Medulla oblongata (tissue), 1 donor: Measurements from ENCODE around the gene RTEL1.
"Not testable (repeated sequence)": the region's sequence is repeated elsewhere in the genome, so short reads cannot be mapped to it uniquely, and the experiment has no call there.

ENCODE experiments used
- DNase-seq: peaks from one replicate; pipeline ENCODE4 v3.0.0-alpha.2; 2015; ENCODE audit errors: extremely low spot score

The RTEL1 gene

DNA sequence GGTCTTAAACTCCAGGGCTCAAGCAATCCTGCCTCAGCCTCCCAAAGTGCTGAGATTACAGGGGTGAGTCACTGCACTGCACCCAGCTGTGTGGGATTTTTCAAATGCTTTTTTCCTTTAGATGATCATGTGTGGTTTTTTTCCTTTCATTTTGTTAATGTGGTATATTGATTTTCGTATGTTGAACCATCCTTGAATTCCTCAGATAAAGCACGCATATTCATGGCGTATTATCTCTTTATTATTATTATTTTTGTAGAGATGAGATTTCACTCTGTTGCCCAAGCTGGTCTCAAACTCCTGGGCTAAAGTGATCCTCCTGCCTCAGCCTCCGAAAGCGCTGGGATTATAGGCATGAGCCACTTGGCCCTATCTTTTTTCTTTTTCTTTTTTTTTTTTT, 56.7 kb downstream of the RTEL1 start:
- DNase-seq: no peak

DNA sequence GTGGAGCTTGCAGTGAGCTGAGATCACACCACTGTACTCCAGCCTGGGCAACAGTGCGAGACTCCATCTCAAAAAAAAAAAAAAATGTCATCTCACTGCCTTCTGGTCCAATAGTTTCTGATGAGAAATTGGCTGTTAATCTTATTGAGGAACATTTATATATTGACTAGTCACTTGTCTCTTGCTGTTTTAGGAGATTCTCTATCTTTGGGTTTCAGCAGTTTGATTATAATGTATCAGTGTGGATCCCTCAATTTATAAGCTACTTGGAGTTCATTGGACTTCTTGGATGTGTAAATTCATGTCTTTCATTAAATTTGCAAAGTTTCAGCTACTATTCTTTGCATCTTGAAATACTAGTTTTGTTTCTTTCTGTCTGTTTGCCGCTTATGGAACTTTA, 60.9 kb downstream of the RTEL1 start:
- no peak for DNase-seq

DNA sequence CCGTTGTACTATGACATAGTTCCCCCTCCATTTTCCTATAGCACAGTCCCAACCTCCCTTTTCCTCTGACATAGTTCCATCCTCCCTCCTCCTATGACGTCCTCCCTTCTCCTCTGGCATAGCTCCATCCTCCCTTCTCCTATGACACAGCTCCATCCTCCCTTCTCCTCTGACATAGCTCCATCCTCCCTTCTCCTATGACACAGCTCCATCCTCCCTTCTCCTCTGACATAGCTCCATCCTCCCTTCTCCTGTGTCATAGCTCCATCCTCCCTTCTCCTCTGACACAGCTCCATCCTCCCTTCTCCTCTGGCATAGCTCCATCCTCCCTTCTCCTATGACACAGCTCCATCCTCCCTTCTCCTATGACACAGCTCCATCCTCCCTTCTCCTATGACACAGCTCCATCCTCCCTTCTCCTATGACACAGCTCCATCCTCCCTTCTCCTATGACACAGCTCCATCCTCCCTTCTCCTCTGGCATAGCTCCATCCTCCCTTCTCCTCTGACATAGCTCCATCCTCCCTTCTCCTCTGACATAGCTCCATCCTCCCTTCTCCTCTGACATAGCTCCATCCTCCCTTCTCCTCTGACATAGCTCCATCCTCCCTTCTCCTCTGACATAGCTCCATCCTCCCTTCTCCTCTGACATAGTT, 65.0 kb downstream of the RTEL1 start:
- DNase-seq: not testable (repeated sequence)

DNA sequence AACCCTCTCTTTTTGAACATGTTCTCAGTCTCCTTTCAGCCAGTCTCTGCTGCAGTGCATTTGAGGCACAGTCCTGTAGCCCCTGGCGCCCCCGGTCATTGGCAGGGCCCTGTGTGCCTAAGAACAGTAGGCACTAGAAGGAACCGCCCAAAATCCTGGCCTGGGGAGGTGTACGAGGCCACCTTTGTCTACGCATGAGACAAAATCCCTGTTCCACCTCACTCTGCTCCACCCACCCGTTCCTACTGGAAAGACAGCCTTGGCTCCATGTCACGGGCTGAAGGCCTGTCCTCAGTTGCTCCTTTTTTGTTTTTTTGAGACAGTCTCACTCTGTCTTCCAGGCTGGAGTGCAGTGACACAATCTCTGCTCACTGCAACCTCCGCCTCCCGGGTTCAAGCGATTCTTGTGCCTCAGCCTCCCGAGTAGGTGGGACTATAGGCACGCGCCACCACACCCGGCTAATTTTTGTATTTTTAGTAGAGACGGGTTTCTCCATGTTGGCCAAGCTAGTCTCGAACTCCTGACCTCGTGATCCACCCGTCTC, 72.1 kb downstream of the RTEL1 start:
- not testable (repeated sequence) for DNase-seq

DNA sequence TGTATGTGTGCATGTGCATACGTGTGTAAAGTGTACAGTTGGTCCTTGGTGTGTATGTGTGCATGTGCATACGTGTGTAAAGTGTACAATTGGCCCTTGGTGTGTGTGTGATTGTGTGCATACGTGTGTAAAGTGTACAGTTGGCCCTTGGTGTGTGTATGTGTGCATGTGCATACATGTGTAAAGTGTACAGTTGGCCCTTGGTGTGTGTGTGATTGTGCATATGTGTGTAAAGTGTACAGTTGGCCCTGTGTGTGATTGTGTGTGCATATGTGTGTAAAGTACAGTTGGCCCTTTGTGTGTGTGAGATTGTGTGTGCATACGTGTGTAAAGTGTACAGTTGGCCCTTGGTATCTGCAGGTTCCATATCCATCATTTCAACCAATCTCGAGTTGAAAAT, 73.3 kb downstream of the RTEL1 start:
- DNase-seq: no peak

DNA sequence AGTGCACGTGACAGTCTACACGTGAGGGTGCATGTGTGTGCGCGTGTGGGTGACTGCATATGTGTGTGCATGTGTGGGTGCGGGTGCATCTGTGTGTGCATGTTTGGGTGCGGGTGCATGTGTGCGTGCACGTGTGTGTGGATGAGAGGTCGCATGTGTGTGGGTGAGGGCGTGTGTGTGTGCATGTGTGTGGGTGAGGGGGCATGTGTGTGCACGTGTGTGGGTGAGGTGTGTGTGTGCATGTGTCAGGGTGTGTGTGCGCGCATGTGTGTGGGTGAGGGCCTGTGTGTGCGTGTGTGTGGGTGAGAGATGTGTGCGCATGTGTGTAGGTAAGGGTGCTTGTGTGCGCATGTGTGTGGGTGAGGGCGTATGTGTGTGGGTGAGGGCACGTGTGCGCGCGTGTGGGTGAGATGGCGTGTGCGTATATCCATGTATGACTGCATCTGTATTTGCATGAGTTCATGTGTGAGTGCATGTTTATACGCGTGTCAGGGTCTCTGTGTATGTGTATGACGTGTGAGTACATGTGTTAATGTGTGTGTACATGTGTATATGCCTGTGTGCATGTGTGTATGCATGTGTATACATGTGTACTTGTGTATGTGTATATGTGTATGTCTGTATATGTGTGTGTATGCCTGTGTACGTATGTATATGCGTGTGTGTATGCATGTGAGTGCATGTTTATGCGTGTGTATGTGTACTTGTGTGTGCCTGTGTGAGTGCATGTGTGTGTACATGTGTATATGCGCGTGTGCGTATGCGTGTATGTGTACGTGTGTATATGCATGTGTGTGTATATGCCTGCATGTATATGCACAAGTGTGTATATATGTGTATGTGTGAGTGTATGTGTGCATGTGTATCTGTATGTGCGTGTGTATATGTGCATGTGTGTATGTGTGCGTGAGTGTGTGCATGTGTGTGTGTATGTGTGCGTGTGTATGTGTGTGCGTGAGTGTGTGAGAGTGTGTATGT, 74.3 kb downstream of the RTEL1 start:
- DNase-seq: no peak

DNA sequence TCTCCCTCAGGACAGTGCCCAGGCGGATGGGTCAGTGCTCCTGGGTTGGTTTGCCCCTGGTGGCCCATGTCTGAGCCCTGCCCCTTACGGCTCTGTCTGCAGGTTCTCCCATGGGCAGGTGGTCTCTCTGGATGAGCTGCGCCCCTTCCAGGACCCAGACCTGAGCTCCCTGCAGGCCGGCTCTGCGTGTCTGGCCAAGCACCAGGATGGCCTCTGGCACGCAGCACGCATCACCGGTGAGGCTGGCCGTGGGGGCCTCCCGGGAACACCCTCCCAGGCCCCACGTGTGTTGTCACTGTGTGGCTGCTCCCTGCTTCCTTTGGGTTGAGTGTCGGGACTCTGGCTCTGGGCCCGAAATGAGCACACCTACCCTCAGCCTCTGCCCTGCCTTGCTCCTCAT, 75.0 kb downstream of the RTEL1 start:
- no peak for DNase-seq

DNA sequence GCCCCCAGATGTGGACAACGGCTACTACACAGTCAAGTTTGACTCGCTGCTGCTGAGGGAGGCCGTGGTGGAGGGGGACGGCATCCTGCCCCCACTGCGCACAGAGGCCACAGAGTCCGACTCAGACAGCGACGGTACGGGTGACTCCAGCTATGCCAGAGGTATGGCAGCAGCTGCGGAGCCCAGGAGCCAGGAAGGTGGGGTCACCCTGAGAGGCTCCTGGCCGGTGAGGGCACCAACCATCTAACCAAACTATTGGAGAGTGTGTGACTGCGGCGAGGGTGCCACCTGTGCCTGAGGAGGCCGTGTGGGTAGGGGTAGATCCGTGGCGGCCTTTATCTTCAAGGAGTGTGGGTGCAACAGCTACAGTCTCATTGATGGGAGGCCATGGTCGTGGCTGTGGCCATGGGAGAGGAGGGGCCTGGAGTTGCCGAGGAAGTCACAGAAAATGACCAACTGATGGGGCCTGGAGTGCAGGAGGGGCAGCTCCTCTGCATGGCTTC, 75.5 kb downstream of the RTEL1 start:
- DNase-seq: no peak

DNA sequence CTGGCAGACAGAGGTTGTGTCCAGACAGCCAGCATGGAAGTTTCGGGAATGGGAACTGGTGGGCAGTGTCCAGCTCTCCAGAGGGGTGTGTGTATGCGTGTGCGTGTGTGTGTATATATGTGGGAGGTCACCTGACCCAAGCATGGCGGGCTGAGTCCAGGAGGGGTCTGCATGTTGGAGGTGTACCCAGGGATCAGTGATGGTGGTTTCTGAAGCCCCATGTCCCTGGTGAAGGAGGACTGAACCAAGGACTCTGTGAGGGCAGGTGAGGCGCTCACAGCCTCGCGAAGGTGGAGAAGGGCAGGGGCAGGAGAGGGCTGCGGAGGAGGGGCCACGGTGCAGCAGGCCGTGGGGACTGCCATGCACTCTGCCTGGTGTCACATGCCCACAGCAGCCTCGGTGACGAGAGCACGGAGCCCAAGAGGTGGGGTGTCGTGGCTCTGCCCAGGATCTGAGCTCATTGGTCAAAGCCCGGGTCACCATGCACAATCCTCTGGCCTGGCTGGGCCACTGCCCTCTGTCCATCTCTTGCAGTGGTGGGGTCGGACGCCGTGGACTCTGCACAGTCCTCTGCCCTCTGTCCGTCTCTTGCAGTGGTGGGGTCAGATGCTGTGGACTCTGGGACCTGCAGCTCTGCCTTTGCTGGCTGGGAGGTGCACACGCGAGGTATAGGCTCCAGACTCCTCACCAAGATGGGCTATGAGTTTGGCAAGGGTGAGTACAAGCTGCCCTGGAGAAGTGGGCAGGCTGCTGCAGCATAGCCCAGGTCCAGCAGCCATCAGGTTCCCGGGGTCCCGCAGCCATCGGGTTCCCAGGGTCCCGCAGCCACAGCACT, 76.2 kb downstream of the RTEL1 start:
- no peak for DNase-seq

DNA sequence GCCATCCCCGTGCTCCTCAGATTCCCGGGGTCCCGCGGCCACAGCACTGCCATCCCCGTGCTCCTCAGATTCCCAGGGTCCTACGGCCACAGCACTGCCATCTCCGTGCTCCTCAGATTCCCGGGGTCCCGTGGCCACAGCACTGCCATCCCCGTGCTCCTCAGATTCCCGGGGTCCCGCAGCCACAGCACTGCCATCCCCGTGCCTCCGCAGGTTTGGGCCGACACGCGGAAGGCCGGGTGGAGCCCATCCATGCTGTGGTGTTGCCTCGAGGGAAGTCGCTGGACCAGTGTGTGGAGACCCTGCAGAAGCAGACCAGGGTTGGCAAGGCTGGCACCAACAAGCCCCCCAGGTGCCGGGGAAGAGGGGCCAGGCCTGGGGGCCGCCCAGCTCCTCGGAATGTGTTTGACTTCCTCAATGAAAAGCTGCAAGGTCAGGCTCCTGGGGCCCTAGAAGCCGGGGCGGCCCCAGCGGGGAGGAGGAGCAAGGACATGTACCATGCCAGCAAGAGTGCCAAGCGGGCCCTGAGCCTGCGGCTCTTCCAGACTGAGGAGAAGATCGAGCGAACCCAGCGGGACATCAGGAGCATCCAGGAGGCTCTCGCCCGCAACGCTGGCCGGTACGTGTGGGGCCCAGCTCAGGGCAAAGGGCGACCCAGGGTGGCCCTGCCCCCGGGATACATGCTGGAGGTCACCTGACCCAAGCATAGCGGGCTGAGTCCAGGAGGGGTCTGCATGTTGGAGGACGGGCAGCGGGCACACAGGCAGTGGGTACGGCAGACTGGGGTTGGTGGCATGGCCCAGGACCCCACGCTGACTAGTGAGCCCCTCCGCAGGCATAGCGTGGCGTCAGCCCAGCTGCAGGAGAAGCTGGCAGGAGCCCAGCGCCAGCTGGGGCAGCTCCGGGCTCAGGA, 77.1 kb downstream of the RTEL1 start:
- DNase-seq: no peak

DNA sequence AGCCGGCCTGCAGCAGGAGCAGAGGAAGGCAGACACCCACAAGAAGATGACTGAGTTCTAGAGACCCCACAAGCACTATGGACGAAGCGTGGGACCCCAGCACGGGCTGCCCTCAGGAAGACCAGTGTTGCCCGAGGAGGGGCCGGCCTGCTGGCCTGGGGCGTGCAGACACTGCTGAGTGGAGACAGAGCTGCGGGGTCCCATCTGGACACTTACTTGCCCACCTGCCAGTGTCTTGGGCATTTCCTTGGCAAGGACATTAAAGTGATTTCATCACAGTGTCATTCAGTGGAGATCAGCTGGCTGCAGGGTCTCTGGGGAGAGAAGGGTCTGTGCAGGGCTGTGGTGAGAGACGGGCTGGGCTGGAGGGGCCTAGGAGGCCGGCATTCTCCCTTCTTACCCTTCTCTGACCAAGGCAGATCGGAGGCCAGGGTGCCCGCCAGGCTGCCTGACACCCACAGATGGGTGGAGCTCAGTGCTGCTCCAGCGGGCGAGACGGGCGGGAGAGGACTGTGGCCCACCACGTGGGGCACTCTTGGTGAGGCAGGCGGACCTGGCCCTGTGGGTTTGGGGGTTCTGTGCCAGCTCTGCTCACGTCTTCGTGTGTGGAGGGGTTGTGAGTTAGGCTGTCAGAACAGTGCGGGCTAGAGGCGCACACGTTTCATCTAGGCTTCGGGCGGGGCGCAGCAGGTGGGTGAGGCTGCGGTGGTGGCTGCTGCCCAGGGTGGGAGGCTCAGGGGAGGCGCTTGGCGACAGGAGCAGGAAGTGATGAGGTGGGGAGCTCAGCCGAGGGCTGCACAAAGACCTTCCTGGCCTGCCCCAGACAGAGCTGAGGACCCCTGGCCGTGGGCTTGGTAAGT, 78.0 kb downstream of the RTEL1 start, which contains the start of gene LIME1:
TSS of gene LIME1 (plus strand) at position 806 of the 860 bp plus-strand sequence. CDS start 886 bp downstream, outside the sequence.
- DNase-seq: no peak

DNA sequence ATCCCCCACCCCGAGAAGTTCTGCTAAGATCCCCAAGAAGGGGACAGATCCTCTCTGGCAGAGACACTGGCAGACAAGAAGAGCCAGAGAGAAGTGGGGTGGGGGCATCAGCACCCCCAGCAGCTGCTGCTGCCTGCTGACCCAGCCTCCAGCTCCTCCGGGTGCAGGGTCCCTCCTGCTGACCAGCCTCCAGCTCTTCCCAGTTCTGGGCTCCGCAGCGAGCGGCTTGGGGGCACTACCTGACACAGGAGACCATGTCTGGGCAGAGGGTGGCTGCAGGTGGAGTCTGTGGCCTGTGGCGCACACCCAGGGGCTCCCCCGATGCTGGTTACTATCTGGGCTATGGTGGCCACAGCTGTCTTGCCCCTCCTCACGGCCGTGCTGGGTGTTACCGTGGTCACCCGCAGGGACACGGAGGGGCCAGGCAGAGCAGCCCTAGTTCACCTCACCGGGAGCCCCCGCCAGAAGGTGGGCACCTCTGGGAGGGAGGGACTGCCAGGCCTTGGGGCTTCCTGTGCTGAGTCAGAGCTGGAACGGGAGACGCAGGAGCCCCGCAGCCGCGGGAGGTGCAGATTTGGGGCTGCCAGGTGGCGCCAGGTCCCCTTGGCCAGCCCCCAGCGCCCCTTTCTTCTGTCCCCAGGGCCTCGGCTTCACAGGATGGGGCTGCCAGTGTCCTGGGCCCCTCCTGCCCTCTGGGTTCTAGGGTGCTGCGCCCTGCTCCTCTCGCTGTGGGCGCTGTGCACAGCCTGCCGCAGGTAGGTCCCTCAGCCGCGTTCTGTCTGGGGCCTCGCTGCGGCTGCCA, 79.0 kb downstream of the RTEL1 start:
- DNase-seq: no peak

DNA sequence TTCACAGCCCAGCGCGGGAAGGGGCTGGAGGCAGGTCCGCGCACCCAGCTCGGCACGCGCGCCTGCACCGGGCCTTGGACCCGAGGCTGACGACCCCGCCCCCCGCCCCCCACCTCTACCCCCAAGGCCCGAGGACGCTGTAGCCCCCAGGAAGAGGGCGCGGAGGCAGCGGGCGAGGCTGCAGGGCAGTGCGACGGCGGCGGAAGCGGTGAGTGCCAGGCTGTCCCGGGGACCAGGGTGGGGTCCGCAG, 79.5 kb downstream of the RTEL1 start:
- no peak for DNase-seq

DNA sequence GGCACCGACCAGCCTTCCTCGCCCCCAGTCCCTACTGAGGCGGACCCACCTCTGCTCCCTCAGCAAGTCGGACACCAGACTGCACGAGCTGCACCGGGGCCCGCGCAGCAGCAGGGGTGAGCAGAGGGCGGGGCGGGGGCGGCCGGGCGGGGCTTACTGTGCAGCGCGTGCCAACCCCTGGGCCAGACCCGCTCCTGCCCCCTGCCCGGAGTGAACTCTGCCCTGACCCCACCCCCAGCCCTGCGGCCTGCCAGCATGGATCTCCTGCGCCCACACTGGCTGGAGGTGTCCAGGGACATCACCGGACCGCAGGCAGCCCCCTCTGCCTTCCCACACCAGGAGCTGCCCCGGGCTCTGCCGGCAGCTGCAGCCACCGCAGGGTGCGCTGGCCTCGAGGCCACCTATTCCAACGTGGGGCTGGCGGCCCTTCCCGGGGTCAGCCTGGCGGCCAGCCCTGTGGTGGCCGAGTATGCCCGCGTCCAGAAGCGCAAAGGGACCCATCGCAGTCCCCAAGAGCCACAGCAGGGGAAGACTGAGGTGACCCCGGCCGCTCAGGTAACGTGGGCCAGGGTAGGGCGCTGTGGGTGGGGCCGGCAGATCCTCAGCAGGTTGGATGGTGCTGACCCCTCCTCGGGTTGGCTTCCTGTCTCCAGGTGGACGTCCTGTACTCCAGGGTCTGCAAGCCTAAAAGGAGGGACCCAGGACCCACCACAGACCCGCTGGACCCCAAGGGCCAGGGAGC, 80.0 kb downstream of the RTEL1 start:
- DNase-seq: no peak

DNA sequence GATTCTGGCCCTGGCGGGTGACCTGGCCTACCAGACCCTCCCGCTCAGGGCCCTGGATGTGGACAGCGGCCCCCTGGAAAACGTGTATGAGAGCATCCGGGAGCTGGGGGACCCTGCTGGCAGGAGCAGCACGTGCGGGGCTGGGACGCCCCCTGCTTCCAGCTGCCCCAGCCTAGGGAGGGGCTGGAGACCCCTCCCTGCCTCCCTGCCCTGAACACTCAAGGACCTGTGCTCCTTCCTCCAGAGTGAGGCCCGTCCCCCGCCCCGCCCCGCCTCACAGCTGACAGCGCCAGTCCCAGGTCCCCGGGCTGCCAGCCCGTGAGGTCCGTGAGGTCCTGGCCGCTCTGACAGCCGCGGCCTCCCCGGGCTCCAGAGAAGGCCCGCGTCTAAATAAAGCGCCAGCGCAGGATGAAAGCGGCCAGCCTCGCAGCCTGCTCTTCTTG, 80.6 kb downstream of the RTEL1 start:
- DNase-seq: peak; percentile 29

DNA sequence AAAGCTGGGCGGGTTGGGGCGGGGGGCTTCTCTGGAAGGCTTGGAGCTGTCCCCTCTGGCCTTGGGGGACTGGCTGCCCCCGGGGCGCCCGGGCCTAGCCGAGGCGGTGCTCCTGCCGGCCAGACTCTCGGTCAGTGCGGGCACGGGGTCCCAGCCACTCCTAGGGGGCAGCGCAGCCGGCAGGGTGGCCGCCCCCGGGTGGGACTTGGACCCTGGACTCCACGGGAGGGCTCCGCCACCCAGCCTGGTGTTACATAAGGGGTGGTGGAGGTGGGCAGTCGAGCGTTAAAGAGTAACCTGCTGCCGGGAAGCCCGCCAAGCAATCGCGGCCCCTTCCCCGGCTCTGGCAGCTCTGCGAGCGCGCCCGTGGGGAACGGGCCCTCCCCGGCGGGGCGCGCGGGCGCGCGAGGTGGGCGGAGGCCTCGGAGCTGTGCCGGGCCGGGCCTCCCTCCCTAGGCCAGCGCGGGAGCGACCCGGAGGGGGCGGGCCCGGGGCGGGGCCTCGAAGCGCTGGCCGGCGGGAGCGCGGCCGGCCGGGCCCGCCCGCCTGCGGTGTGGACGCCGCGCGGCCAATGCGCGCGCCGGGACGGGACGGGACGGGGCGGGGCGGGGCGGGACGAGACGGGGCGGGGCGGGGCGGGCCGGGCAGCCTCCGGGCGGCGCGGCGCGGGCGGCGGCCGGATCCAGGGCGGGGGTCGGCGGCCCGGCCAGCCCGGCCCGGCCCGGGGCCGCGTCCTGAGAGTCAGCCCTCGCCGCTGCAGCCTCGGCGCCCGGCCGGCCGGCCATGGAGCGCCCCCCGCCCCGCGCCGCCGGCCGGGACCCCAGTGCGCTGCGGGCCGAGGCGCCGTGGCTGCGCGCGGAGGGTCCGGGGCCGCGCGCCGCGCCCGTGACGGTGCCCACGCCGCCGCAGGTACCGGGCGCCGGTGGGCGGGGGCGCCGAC, 81.3 kb downstream of the RTEL1 start, which contains the start of gene SLC2A4RG:
TSS of gene SLC2A4RG (plus strand) at position 647 of the 940 bp plus-strand sequence. CDS start at position 784, 137 bp downstream.
- peak; percentile 90 for DNase-seq
